ENCODE data around the gene UBE2L6. TPM values are rescaled to one million over a fixed set of nuclear protein-coding genes. Genes with fewer than 3 reads are reported as not detected.

Gene UBE2L6
- total RNA-seq, 2 donors from 2014 or later = 8.1 to 11.3 TPM

- DNase-seq = no peak
- peaks cover 7% of the 10 kb centered on the region for H3K4me1 Mint-ChIP-seq
- peaks cover 48% of the 10 kb centered on the region for H3K27me3 Mint-ChIP-seq (ENCODE audit: insufficient read depth)
Measured at GRCh38 chr11:57516061-57516443, 51.4 kb downstream of the UBE2L6 start.

GRCh38 chr11:57515332-57516060 is 52.0 kb downstream of the UBE2L6 start, which contains the start of gene SLC43A1:
Gene SLC43A1, minus strand, starts transcription at chr11:57515702. Its CDS starts 1,591 bp downstream, at chr11:57514111.
- Histone ChIP-seq H3K4me3 (ENCODE audit: low read length) (peak within 1 kb of the TSS; percentile 81), H3K4me1 (ENCODE audit: control insufficient read depth, insufficient read depth, low read length) (no peaks in the 10 kb centered on the region), H3K27me3 (ENCODE audit: control insufficient read depth, insufficient read depth, low read length, poor library complexity, severe bottlenecking) (peaks cover 45% of the 10 kb centered on the region), H3K9ac (ENCODE audit: extremely low read depth, low read length, poor library complexity, severe bottlenecking) (no peak within 1 kb of the TSS), H3K9me3 (ENCODE audit: control insufficient read depth, low read length) (no peaks in the 10 kb centered on the region), H3K27ac (ENCODE audit: low read depth, low read length) (no peak within 1 kb of the TSS), H3K36me3 (ENCODE audit: control insufficient read depth, insufficient read depth, low read length) (no peaks in the 10 kb centered on the region)
- Mint-ChIP-seq H3K36me3 (ENCODE audit: low read depth) (no peaks in the 10 kb centered on the region), H3K9me3 (no peaks in the 10 kb centered on the region), H3K27me3 (ENCODE audit: insufficient read depth) (peaks cover 48% of the 10 kb centered on the region), H3K27ac (no peak within 1 kb of the TSS), H3K4me3 (peak within 1 kb of the TSS; percentile 71), H3K4me1 (peaks cover 7% of the 10 kb centered on the region)
- DNase-seq = peak; percentile 72
- 0 to 1% methylated on average over 41 to 66 of the region's 66 CpGs for WGBS, 2 experiments (ENCODE audit: insufficient coverage in 1 of 2, insufficient read length in 1 of 2)
- TF ChIP-seq, protein P1, sequence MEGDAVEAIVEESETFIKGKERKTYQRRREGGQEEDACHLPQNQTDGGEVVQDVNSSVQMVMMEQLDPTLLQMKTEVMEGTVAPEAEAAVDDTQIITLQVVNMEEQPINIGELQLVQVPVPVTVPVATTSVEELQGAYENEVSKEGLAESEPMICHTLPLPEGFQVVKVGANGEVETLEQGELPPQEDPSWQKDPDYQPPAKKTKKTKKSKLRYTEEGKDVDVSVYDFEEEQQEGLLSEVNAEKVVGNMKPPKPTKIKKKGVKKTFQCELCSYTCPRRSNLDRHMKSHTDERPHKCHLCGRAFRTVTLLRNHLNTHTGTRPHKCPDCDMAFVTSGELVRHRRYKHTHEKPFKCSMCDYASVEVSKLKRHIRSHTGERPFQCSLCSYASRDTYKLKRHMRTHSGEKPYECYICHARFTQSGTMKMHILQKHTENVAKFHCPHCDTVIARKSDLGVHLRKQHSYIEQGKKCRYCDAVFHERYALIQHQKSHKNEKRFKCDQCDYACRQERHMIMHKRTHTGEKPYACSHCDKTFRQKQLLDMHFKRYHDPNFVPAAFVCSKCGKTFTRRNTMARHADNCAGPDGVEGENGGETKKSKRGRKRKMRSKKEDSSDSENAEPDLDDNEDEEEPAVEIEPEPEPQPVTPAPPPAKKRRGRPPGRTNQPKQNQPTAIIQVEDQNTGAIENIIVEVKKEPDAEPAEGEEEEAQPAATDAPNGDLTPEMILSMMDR (conservative IDR thresholded peaks at IDR 0.05) = no peak

More at GRCh38 chr11:57516061-57516443, 51.4 kb downstream of the UBE2L6 start:
- Mint-ChIP-seq H3K27ac (no peak overlapping the region), H3K9me3 (no peaks in the 10 kb centered on the region), H3K36me3 (ENCODE audit: low read depth) (no peaks in the 10 kb centered on the region), H3K4me3 (peak overlapping the region; percentile 71)
- H3K9ac ChIP-seq (ENCODE audit: extremely low read depth, low read length, poor library complexity, severe bottlenecking) = no peak overlapping the region
- peak overlapping the region; percentile 81 for H3K4me3 ChIP-seq (ENCODE audit: low read length)
- no peaks in the 10 kb centered on the region for H3K9me3 ChIP-seq (ENCODE audit: control insufficient read depth, low read length)
- no peak overlapping the region for H3K27ac ChIP-seq (ENCODE audit: low read depth, low read length)
- no peaks in the 10 kb centered on the region for H3K4me1 ChIP-seq (ENCODE audit: control insufficient read depth, insufficient read depth, low read length)
- H3K27me3 ChIP-seq (ENCODE audit: control insufficient read depth, insufficient read depth, low read length, poor library complexity, severe bottlenecking) = peaks cover 45% of the 10 kb centered on the region
- TF ChIP-seq, protein P1 (conservative IDR thresholded peaks at IDR 0.05) = no peak
- 12 to 17% methylated on average over 3 to 5 of the region's 5 CpGs for WGBS, 2 experiments (ENCODE audit: insufficient coverage in 1 of 2, insufficient read length in 1 of 2)
- no peaks in the 10 kb centered on the region for H3K36me3 ChIP-seq (ENCODE audit: control insufficient read depth, insufficient read depth, low read length)

GRCh38 chr11:57514538-57515331 is 52.7 kb downstream of the UBE2L6 start:
- Histone ChIP-seq H3K9ac (ENCODE audit: extremely low read depth, low read length, poor library complexity, severe bottlenecking) (no peak overlapping the region), H3K27me3 (ENCODE audit: control insufficient read depth, insufficient read depth, low read length, poor library complexity, severe bottlenecking) (peaks cover 45% of the 10 kb centered on the region), H3K4me3 (ENCODE audit: low read length) (peak overlapping the region; percentile 81), H3K4me1 (ENCODE audit: control insufficient read depth, insufficient read depth, low read length) (no peaks in the 10 kb centered on the region), H3K36me3 (ENCODE audit: control insufficient read depth, insufficient read depth, low read length) (no peaks in the 10 kb centered on the region), H3K27ac (ENCODE audit: low read depth, low read length) (no peak overlapping the region), H3K9me3 (ENCODE audit: control insufficient read depth, low read length) (no peaks in the 10 kb centered on the region)
- DNase-seq = peak; percentile 81
- Mint-ChIP-seq H3K27me3 (ENCODE audit: insufficient read depth) (peaks cover 50% of the 10 kb centered on the region), H3K36me3 (ENCODE audit: low read depth) (no peaks in the 10 kb centered on the region), H3K9me3 (no peaks in the 10 kb centered on the region), H3K27ac (no peak overlapping the region), H3K4me3 (peak overlapping the region; percentile 71), H3K4me1 (peaks cover 7% of the 10 kb centered on the region)
- WGBS, 2 experiments (ENCODE audit: insufficient coverage in 1 of 2, insufficient read length in 1 of 2) = 0 to 3% methylated on average over 16 to 57 of the region's 57 CpGs
- TF ChIP-seq, protein P1 (conservative IDR thresholded peaks at IDR 0.05) = no peak

Measured in endodermal cell (in vitro differentiated cells).